SK-N-SH treated with all-trans-retinoic acid at 6 μM for 48 hours (cell line): ENCODE data around the gene MET.

Experiments used
- ATAC-seq: fragments of 200-7000 bp; cut with Tn5 transposase; 3 replicates; pipeline ENCODE4 v1.9.1; 2020; ENCODE audit warnings: mild to moderate bottlenecking, moderate library complexity
- ARNTL ChIP-seq: fragments of 450-650 bp; formaldehyde crosslinking; IDR thresholded peaks from 2 replicates; pipeline ENCODE4 v1.5.0; 2020; ENCODE audit warnings: low read depth, mild to moderate bottlenecking, moderate library complexity, borderline replicate concordance
- BACH2 ChIP-seq: fragments of 250-450 bp; sonication (Bioruptor Pico); IDR thresholded peaks from 2 replicates; pipeline ENCODE4 v1.9.0; 2021; ENCODE audit warnings: mild to moderate bottlenecking, borderline replicate concordance
- CREB5 ChIP-seq: fragments of 250-450 bp; sonication (Bioruptor Pico); IDR thresholded peaks from 2 replicates; pipeline ENCODE4 v1.5.1; 2020; ENCODE audit warnings: low read depth, mild to moderate bottlenecking, moderate library complexity
- CSDC2 ChIP-seq: fragments of 250-450 bp; sonication (Bioruptor Pico); IDR thresholded peaks from 2 replicates; pipeline ENCODE4 v1.5.0; 2020; ENCODE audit warnings: mild to moderate bottlenecking, moderate library complexity
- ESRRG ChIP-seq: fragments of 250-450 bp; sonication (Bioruptor Pico); IDR thresholded peaks from 2 replicates; pipeline ENCODE4 v1.6.1; 2021; ENCODE audit warnings: mild to moderate bottlenecking
- GLIS3 ChIP-seq: fragments of 250-450 bp; sonication (Bioruptor Pico); IDR thresholded peaks from 2 replicates; pipeline ENCODE4 v1.5.0; 2020; ENCODE audit warnings: mild to moderate bottlenecking, moderate library complexity
- ISL1 ChIP-seq: fragments of 250-450 bp; sonication (Bioruptor Pico); IDR thresholded peaks from 2 replicates; pipeline ENCODE4 v2.1.2; 2022; ENCODE audit warnings: mild to moderate bottlenecking, moderate library complexity
- OSR1 ChIP-seq: fragments of 250-450 bp; sonication (Bioruptor Pico); IDR thresholded peaks from 2 replicates; pipeline ENCODE4 v1.8.0; 2022; ENCODE audit warnings: moderate library complexity, mild to moderate bottlenecking, inconsistent platforms
- PPARA ChIP-seq: fragments of 250-450 bp; sonication (Bioruptor Pico); IDR thresholded peaks from 2 replicates; pipeline ENCODE4 v1.5.0; 2020; ENCODE audit warnings: mild to moderate bottlenecking, borderline replicate concordance
- RARB ChIP-seq: fragments of 250-450 bp; sonication (Bioruptor Pico); IDR thresholded peaks from 2 replicates; pipeline ENCODE4 v1.8.0; 2021; ENCODE audit warnings: mild to moderate bottlenecking, moderate library complexity
- SNAI2 ChIP-seq: fragments of 250-450 bp; sonication (Bioruptor Pico); IDR thresholded peaks from 2 replicates; pipeline ENCODE4 v1.5.0; 2020; ENCODE audit warnings: mild to moderate bottlenecking, moderate library complexity
- TCF4 ChIP-seq: fragments of 250-450 bp; sonication (Bioruptor Pico); IDR thresholded peaks from 2 replicates; pipeline ENCODE4 v1.8.0; 2021; ENCODE audit warnings: mild to moderate bottlenecking, moderate library complexity, borderline replicate concordance
- TOX ChIP-seq: fragments of 250-450 bp; sonication (Bioruptor Pico); IDR thresholded peaks from 2 replicates; pipeline ENCODE4 v1.8.0; 2021; ENCODE audit warnings: mild to moderate bottlenecking, moderate library complexity, borderline replicate concordance
- ZFP30 ChIP-seq: fragments of 450-650 bp; formaldehyde crosslinking; IDR thresholded peaks from 2 replicates; pipeline ENCODE4 v1.5.0; 2022; ENCODE audit warnings: mild to moderate bottlenecking, moderate library complexity
- ZNF565 ChIP-seq: fragments of 450-650 bp; formaldehyde crosslinking; conservative IDR thresholded peaks from 2 replicates; pipeline ENCODE4 v1.5.0; 2020; ENCODE audit warnings: low read depth, mild to moderate bottlenecking, moderate library complexity
- ZNF70 ChIP-seq: fragments of 450-650 bp; formaldehyde crosslinking; IDR thresholded peaks from 2 replicates; pipeline ENCODE4 v1.5.0; 2020; ENCODE audit warnings: mild to moderate bottlenecking, moderate library complexity
- ZNF8 ChIP-seq: fragments of 450-650 bp; formaldehyde crosslinking; IDR thresholded peaks from 2 replicates; pipeline ENCODE4 v1.5.0; 2020; ENCODE audit warnings: mild to moderate bottlenecking, moderate library complexity
- TF ChIP-seq, protein P1 (sequence below): fragments of 250-450 bp; sonication (Bioruptor Pico); IDR thresholded peaks from 2 replicates; pipeline ENCODE4 v1.8.0; 2021; ENCODE audit warnings: low read depth, mild to moderate bottlenecking, moderate library complexity, borderline replicate concordance
- TF ChIP-seq, protein P2 (sequence below): fragments of 250-450 bp; sonication (Bioruptor Pico); IDR thresholded peaks from 2 replicates; pipeline ENCODE4 v1.5.0; 2020; ENCODE audit warnings: mild to moderate bottlenecking, moderate library complexity
- TF ChIP-seq, protein P3 (sequence below): fragments of 250-450 bp; sonication (Bioruptor Pico); IDR thresholded peaks from 2 replicates; pipeline ENCODE4 v1.8.0; 2020; ENCODE audit warnings: mild to moderate bottlenecking, moderate library complexity, borderline replicate concordance
- TF ChIP-seq, protein P4 (sequence below): fragments of 250-450 bp; sonication (Bioruptor Pico); IDR thresholded peaks from 2 replicates; pipeline ENCODE4 v1.5.1; 2021; ENCODE audit warnings: mild to moderate bottlenecking, moderate library complexity

MET gene

GRCh38 chr7:116784647-116785046 lies 112.7 kb downstream of the MET start:
- TF ChIP-seq ZNF8 (CRISPR knock-in tag) = no peak
- TF ChIP-seq ZFP30 = no peak
- TF ChIP-seq ISL1 (CRISPR knock-in tag) = no peak
- TF ChIP-seq BACH2 (CRISPR knock-in tag) = no peak
- TF ChIP-seq, protein P1, sequence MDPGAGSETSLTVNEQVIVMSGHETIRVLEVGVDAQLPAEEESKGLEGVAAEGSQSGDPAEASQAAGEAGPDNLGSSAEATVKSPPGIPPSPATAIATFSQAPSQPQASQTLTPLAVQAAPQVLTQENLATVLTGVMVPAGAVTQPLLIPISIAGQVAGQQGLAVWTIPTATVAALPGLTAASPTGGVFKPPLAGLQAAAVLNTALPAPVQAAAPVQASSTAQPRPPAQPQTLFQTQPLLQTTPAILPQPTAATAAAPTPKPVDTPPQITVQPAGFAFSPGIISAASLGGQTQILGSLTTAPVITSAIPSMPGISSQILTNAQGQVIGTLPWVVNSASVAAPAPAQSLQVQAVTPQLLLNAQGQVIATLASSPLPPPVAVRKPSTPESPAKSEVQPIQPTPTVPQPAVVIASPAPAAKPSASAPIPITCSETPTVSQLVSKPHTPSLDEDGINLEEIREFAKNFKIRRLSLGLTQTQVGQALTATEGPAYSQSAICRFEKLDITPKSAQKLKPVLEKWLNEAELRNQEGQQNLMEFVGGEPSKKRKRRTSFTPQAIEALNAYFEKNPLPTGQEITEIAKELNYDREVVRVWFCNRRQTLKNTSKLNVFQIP = no peak
- ATAC-seq = no peak

GRCh38 chr7:116785843-116786242 lies 113.8 kb downstream of the MET start:
- no peak for ATAC-seq
- TF ChIP-seq RARB (CRISPR knock-in tag) = no peak
- no peak for TF ChIP-seq SNAI2 (CRISPR knock-in tag)
- TF ChIP-seq, protein P2, sequence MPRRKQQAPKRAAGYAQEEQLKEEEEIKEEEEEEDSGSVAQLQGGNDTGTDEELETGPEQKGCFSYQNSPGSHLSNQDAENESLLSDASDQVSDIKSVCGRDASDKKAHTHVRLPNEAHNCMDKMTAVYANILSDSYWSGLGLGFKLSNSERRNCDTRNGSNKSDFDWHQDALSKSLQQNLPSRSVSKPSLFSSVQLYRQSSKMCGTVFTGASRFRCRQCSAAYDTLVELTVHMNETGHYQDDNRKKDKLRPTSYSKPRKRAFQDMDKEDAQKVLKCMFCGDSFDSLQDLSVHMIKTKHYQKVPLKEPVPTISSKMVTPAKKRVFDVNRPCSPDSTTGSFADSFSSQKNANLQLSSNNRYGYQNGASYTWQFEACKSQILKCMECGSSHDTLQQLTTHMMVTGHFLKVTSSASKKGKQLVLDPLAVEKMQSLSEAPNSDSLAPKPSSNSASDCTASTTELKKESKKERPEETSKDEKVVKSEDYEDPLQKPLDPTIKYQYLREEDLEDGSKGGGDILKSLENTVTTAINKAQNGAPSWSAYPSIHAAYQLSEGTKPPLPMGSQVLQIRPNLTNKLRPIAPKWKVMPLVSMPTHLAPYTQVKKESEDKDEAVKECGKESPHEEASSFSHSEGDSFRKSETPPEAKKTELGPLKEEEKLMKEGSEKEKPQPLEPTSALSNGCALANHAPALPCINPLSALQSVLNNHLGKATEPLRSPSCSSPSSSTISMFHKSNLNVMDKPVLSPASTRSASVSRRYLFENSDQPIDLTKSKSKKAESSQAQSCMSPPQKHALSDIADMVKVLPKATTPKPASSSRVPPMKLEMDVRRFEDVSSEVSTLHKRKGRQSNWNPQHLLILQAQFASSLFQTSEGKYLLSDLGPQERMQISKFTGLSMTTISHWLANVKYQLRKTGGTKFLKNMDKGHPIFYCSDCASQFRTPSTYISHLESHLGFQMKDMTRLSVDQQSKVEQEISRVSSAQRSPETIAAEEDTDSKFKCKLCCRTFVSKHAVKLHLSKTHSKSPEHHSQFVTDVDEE (CRISPR knock-in tag) = no peak
- TF ChIP-seq GLIS3 = no peak
- no peak for TF ChIP-seq ARNTL (CRISPR knock-in tag)
- TF ChIP-seq ZFP30 = no peak
- no peak for TF ChIP-seq OSR1
- TF ChIP-seq, protein P1 = no peak
- no peak for TF ChIP-seq ZNF70
- no peak for TF ChIP-seq TCF4 (CRISPR knock-in tag)
- TF ChIP-seq ISL1 (CRISPR knock-in tag) = no peak
- TF ChIP-seq PPARA (CRISPR knock-in tag) = no peak
- TF ChIP-seq TOX = no peak
- no peak for TF ChIP-seq CSDC2
- no peak for TF ChIP-seq ZNF565 (CRISPR knock-in tag)
- no peak for TF ChIP-seq ESRRG (CRISPR knock-in tag)

- TF ChIP-seq ISL1 (CRISPR knock-in tag) = no peak
Observed at GRCh38 chr7:116786791-116787443, 114.9 kb downstream of the MET start.

DNA sequence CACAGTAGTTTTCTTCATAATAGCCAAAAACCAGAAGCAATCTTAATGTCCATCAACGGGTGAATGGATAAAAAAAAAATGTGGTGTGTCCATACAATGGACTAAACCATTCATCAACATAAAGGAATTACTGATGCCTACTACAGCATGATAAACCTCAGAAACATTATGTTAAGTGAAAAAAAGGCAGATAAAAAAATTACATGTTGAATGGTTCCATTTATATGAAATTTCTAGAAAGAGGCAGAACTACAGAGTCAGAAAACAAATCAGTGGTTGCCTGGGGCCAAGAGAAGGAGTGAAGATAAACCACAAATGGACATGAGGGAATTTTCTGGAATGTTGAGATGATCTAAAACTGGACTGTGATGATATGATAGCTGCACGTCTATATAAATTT lies 115.9 kb downstream of the MET start:
- TF ChIP-seq GLIS3 (no peak), OSR1 (no peak), ESRRG (CRISPR knock-in tag) (no peak), ZNF8 (CRISPR knock-in tag) (no peak), CREB5 (CRISPR knock-in tag) (no peak), PPARA (CRISPR knock-in tag) (no peak)
- TF ChIP-seq, protein P3, sequence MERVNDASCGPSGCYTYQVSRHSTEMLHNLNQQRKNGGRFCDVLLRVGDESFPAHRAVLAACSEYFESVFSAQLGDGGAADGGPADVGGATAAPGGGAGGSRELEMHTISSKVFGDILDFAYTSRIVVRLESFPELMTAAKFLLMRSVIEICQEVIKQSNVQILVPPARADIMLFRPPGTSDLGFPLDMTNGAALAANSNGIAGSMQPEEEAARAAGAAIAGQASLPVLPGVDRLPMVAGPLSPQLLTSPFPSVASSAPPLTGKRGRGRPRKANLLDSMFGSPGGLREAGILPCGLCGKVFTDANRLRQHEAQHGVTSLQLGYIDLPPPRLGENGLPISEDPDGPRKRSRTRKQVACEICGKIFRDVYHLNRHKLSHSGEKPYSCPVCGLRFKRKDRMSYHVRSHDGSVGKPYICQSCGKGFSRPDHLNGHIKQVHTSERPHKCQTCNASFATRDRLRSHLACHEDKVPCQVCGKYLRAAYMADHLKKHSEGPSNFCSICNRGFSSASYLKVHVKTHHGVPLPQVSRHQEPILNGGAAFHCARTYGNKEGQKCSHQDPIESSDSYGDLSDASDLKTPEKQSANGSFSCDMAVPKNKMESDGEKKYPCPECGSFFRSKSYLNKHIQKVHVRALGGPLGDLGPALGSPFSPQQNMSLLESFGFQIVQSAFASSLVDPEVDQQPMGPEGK (CRISPR knock-in tag) = no peak
- TF ChIP-seq, protein P2 (CRISPR knock-in tag) = no peak
- TF ChIP-seq, protein P4, sequence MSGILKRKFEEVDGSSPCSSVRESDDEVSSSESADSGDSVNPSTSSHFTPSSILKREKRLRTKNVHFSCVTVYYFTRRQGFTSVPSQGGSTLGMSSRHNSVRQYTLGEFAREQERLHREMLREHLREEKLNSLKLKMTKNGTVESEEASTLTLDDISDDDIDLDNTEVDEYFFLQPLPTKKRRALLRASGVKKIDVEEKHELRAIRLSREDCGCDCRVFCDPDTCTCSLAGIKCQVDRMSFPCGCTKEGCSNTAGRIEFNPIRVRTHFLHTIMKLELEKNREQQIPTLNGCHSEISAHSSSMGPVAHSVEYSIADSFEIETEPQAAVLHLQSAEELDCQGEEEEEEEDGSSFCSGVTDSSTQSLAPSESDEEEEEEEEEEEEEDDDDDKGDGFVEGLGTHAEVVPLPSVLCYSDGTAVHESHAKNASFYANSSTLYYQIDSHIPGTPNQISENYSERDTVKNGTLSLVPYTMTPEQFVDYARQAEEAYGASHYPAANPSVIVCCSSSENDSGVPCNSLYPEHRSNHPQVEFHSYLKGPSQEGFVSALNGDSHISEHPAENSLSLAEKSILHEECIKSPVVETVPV = no peak
- ATAC-seq = no peak

More at GRCh38 chr7:116786791-116787443, 114.9 kb downstream of the MET start:
- ATAC-seq = peak; percentile 63
